IPS DF 4.7 (cell line): Measurements from ENCODE around the gene RAD18.

Experiments used
- DNase-seq: peaks from one replicate; pipeline ENCODE4 v3.0.0-alpha.2; 2013; ENCODE audit warnings: low spot score; ENCODE audit errors: extremely low read depth

The RAD18 gene

GRCh38 chr3:8963137-8963853, at the start of gene RAD18:
TSS of gene RAD18 (minus strand) at chr3:8963472. CDS start at chr3:8963385, 87 bp downstream.
- peak; percentile 30 for DNase-seq

GRCh38 chr3:9012521-9012920, 49.2 kb upstream of the RAD18 start:
- no peak for DNase-seq

GRCh38 chr3:9009976-9010545, 46.8 kb upstream of the RAD18 start:
- no peak for DNase-seq

GRCh38 chr3:9008550-9009255, 45.4 kb upstream of the RAD18 start:
- no peak for DNase-seq

GRCh38 chr3:9007928-9008327, 44.7 kb upstream of the RAD18 start:
- no peak for DNase-seq

- no peak for DNase-seq
Measured at GRCh38 chr3:9007213-9007612, 43.9 kb upstream of the RAD18 start.

GRCh38 chr3:9000041-9000440, 36.8 kb upstream of the RAD18 start:
- no peak for DNase-seq

- DNase-seq = no peak
Measured at GRCh38 chr3:8997151-8997550, 33.9 kb upstream of the RAD18 start.

- no peak for DNase-seq
Measured at GRCh38 chr3:8996681-8997121, 33.4 kb upstream of the RAD18 start.

- DNase-seq = no peak
Measured at GRCh38 chr3:8996216-8996615, 32.9 kb upstream of the RAD18 start.

- no peak for DNase-seq
Measured at GRCh38 chr3:8994226-8994625, 31.0 kb upstream of the RAD18 start.

- DNase-seq = no peak
Measured at GRCh38 chr3:8993331-8993730, 30.1 kb upstream of the RAD18 start.

- DNase-seq = no peak
Measured at GRCh38 chr3:8992854-8993253, 29.6 kb upstream of the RAD18 start.

- no peak for DNase-seq
Measured at GRCh38 chr3:8992199-8992598, 28.9 kb upstream of the RAD18 start.

GRCh38 chr3:8990266-8991215, 27.3 kb upstream of the RAD18 start:
- no peak for DNase-seq

- DNase-seq = no peak
Measured at GRCh38 chr3:8988791-8989558, 25.7 kb upstream of the RAD18 start.

- no peak for DNase-seq
Measured at GRCh38 chr3:8988384-8988655, 25.0 kb upstream of the RAD18 start.

- DNase-seq = peak; percentile 58
Measured at GRCh38 chr3:8987645-8988383, 24.5 kb upstream of the RAD18 start.

GRCh38 chr3:8987226-8987625, 24.0 kb upstream of the RAD18 start:
- no peak for DNase-seq

- no peak for DNase-seq
Measured at GRCh38 chr3:8986741-8987140, 23.5 kb upstream of the RAD18 start.
